DND-41 (cell line): ENCODE data around the gene CREG2.

ENCODE experiments used
- ATAC-seq: fragments of 200-7000 bp; cut with Tn5 transposase; 3 replicates; pipeline ENCODE4 v1.9.1; 2021; ENCODE audit warnings: low read depth; ENCODE audit not compliant: insufficient read depth
- DNase-seq: peaks from one replicate; pipeline ENCODE4 v3.0.0-alpha.2; 2020
- H2AFZ ChIP-seq: 2 replicates; pipeline ENCODE4 v1.6.0; 2012; ENCODE audit warnings: low read depth, low read length
- H3K27ac ChIP-seq: 2 replicates; pipeline ENCODE4 v1.5.1; 2012; ENCODE audit warnings: low read length, inconsistent platforms
- H3K27me3 ChIP-seq: fragments of 200-600 bp; sonication (generic); 2 replicates; pipeline ENCODE4 v1.6.0; 2012; ENCODE audit warnings: low read length, mild to moderate bottlenecking, inconsistent platforms; ENCODE audit not compliant: insufficient read depth, poor library complexity
- H3K36me3 ChIP-seq: 2 replicates; pipeline ENCODE4 v1.5.1; 2012; ENCODE audit warnings: low read length, inconsistent platforms; ENCODE audit not compliant: insufficient read depth
- H3K4me1 ChIP-seq: 2 replicates; pipeline ENCODE4 v1.5.1; 2012; ENCODE audit warnings: mild to moderate bottlenecking, low read length; ENCODE audit not compliant: insufficient read depth
- H3K4me2 ChIP-seq: 2 replicates; pipeline ENCODE4 v1.6.0; 2012; ENCODE audit warnings: mild to moderate bottlenecking, moderate library complexity, low read length, inconsistent platforms; ENCODE audit not compliant: insufficient read depth
- H3K4me3 ChIP-seq, 2 experiments: fragments of 200-600 bp in 1 of 2; shearing (Covaris generic) in 1 of 2; 2 replicates each; pipeline ENCODE4 v1.5.1; 2012 to 2016; ENCODE audit warnings: inconsistent platforms in 2 of 2, low read length in 2 of 2, mild to moderate bottlenecking in 2 of 2, low read depth in 1 of 2, moderate library complexity in 1 of 2
- H3K79me2 ChIP-seq: 2 replicates; pipeline ENCODE4 v1.6.0; 2012; ENCODE audit warnings: low read length, inconsistent platforms; ENCODE audit not compliant: insufficient read depth
- H3K9ac ChIP-seq: 2 replicates; pipeline ENCODE4 v1.6.0; 2012; ENCODE audit warnings: low read depth, mild to moderate bottlenecking, inconsistent platforms, low read length, moderate library complexity
- H3K9me3 ChIP-seq: 2 replicates; pipeline ENCODE4 v1.5.1; 2012; ENCODE audit warnings: low read length, moderate library complexity, mild to moderate bottlenecking, inconsistent platforms; ENCODE audit not compliant: insufficient read depth, severe bottlenecking
- H4K20me1 ChIP-seq: 2 replicates; pipeline ENCODE4 v1.6.0; 2012; ENCODE audit warnings: low read length; ENCODE audit not compliant: insufficient read depth
- EZH2 ChIP-seq: IDR thresholded peaks from 3 replicates; pipeline ENCODE4 v1.6.1; 2012; ENCODE audit warnings: borderline replicate concordance, low read depth, mild to moderate bottlenecking, moderate library complexity, low read length, inconsistent platforms; ENCODE audit not compliant: severe bottlenecking
- TF ChIP-seq, protein P1 (sequence below): IDR thresholded peaks from 2 replicates; pipeline ENCODE4 v1.5.1; 2012; ENCODE audit warnings: borderline replicate concordance, low read length, moderate library complexity, mild to moderate bottlenecking; ENCODE audit not compliant: poor library complexity, severe bottlenecking; ENCODE audit errors: extremely low read depth

CREG2 gene

GRCh38 chr2:101369100-101369499 is 18.2 kb downstream of the CREG2 start:
- Histone ChIP-seq H2AFZ (no peak overlapping the region), H3K27ac (no peak overlapping the region), H4K20me1 (no peaks in the 10 kb centered on the region), H3K9me3 (peaks cover 7% of the 10 kb centered on the region), H3K27me3 (peaks cover 3% of the 10 kb centered on the region), H3K4me3 (no peak overlapping the region), H3K4me2 (no peak overlapping the region), H3K4me1 (no peaks in the 10 kb centered on the region), H3K36me3 (no peaks in the 10 kb centered on the region), H3K9ac (no peak overlapping the region), H3K79me2 (no peaks in the 10 kb centered on the region)
- TF ChIP-seq, protein P1, sequence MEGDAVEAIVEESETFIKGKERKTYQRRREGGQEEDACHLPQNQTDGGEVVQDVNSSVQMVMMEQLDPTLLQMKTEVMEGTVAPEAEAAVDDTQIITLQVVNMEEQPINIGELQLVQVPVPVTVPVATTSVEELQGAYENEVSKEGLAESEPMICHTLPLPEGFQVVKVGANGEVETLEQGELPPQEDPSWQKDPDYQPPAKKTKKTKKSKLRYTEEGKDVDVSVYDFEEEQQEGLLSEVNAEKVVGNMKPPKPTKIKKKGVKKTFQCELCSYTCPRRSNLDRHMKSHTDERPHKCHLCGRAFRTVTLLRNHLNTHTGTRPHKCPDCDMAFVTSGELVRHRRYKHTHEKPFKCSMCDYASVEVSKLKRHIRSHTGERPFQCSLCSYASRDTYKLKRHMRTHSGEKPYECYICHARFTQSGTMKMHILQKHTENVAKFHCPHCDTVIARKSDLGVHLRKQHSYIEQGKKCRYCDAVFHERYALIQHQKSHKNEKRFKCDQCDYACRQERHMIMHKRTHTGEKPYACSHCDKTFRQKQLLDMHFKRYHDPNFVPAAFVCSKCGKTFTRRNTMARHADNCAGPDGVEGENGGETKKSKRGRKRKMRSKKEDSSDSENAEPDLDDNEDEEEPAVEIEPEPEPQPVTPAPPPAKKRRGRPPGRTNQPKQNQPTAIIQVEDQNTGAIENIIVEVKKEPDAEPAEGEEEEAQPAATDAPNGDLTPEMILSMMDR, result no peak
- no peak for TF ChIP-seq EZH2
- DNase-seq, result no peak
- no peak for ATAC-seq

DNA sequence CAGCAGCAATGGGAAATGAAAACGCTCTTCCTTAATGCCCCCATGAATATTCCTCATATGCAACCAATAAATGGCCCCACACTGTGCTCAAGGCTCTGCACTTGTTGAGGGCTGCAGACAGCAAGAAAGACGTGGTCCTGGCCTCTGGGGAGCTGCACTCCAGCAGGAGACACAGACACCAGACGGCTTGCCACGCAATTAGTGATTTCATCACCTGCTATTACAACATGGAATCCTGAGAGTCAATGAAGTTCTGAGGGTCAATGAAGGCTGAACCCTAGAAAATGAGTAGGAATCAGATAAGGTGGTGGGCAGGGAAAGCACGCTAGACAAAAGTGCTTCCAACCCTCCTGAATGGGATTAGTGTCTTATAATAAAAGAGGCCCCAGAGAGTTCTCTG is 18.9 kb downstream of the CREG2 start:
- H3K4me1 ChIP-seq, result no peaks in the 10 kb centered on the region
- no peak overlapping the region for H3K4me2 ChIP-seq
- ATAC-seq (no peak), DNase-seq (no peak)
- no peaks in the 10 kb centered on the region for H3K36me3 ChIP-seq
- peaks cover 3% of the 10 kb centered on the region for H3K27me3 ChIP-seq
- H3K4me3 ChIP-seq, result no peak overlapping the region
- no peaks in the 10 kb centered on the region for H4K20me1 ChIP-seq
- H2AFZ ChIP-seq, result no peak overlapping the region
- TF ChIP-seq, protein P1, result no peak
- TF ChIP-seq EZH2, result no peak
- no peak overlapping the region for H3K9ac ChIP-seq
- H3K9me3 ChIP-seq, result peaks cover 7% of the 10 kb centered on the region
- no peaks in the 10 kb centered on the region for H3K79me2 ChIP-seq
- no peak overlapping the region for H3K27ac ChIP-seq

- Histone ChIP-seq H3K27me3 (peaks cover 3% of the 10 kb centered on the region), H2AFZ (no peak overlapping the region), H3K4me1 (no peaks in the 10 kb centered on the region), H3K9ac (no peak overlapping the region), H3K27ac (no peak overlapping the region), H4K20me1 (no peaks in the 10 kb centered on the region), H3K36me3 (no peaks in the 10 kb centered on the region), H3K79me2 (no peaks in the 10 kb centered on the region), H3K9me3 (no peaks in the 10 kb centered on the region), H3K4me2 (no peak overlapping the region), H3K4me3 (no peak overlapping the region)
- ATAC-seq (no peak), DNase-seq (no peak)
- TF ChIP-seq, protein P1, result no peak
- TF ChIP-seq EZH2, result no peak
Observed at GRCh38 chr2:101367508-101367907, 19.8 kb downstream of the CREG2 start.

GRCh38 chr2:101364878-101365277 is 22.4 kb downstream of the CREG2 start:
- H3K4me2 ChIP-seq, result no peak overlapping the region
- H3K27ac ChIP-seq, result no peak overlapping the region
- H3K79me2 ChIP-seq, result no peaks in the 10 kb centered on the region
- DNase-seq (no peak), ATAC-seq (no peak)
- H4K20me1 ChIP-seq, result no peaks in the 10 kb centered on the region
- no peaks in the 10 kb centered on the region for H3K9me3 ChIP-seq
- no peaks in the 10 kb centered on the region for H3K4me1 ChIP-seq
- peaks cover 3% of the 10 kb centered on the region for H3K27me3 ChIP-seq
- H3K4me3 ChIP-seq, result no peak overlapping the region
- no peak overlapping the region for H2AFZ ChIP-seq
- H3K36me3 ChIP-seq, result no peaks in the 10 kb centered on the region
- no peak for TF ChIP-seq EZH2
- TF ChIP-seq, protein P1, result no peak
- no peak overlapping the region for H3K9ac ChIP-seq
